GM19238 (cell line): ENCODE measurements around the gene ETV3.

Experiments
- DNase-seq: peaks from one replicate; pipeline ENCODE4 v3.0.0; 2011; ENCODE audit warnings: low spot score; ENCODE audit not compliant: insufficient read length

ETV3 gene

DNA sequence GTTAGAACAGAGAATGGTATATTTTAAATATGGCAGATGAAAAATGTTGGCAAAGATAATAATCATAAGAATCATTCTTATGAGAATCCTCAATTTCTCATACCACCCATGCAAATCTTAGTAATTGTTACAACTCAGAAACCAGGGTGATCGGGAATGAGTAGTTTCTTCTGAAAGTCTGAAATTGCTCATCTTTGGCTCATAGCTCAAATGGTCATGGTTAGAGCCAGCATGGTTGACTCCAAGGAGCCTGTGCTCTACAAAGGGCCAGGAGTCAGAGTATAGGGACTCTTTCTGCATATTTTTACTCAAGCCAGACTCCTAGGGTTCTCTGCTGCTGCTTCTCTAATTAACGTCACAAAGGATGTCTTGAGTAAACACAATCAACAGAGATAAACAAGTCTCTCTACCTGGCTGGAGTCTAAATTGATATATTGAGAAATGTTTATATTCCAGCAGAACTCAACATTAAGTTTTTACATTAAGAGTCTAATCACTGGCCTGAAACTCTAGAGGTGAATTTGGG, 1.9 kb upstream of the ETV3 start:
- DNase-seq, result no peak

DNA sequence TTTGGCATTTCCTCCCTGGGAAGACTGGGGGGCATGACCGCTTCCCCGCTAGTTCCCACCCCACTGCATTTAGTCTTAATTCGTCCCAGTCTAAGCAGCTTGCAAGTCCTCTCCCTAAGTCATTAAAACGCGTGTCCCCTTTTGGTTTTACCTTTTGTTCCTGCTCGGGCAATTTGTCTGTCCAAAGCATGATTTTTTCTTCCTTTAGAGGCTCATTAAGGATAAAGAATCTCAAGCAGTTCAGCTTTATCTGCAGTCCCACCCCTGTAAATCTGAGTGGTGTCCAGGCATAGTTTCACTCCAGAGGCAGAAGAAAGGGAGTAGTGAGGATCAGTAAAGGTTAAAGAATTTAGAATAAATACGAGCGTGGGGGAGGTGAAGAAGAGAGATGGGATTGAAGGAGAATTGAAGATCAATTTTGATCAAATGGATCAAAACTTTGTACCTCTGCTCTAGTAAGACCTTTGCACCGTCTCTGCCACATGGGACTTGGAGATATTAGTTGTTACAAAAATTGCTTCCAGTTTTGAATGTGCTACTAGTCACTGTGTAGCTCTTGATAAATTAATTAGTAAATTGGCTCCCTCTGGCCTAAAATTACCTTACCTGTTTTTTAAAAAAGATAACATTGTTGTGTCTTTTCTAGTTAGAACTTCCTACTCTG, 989 bp upstream of the ETV3 start:
- DNase-seq, result no peak

DNA sequence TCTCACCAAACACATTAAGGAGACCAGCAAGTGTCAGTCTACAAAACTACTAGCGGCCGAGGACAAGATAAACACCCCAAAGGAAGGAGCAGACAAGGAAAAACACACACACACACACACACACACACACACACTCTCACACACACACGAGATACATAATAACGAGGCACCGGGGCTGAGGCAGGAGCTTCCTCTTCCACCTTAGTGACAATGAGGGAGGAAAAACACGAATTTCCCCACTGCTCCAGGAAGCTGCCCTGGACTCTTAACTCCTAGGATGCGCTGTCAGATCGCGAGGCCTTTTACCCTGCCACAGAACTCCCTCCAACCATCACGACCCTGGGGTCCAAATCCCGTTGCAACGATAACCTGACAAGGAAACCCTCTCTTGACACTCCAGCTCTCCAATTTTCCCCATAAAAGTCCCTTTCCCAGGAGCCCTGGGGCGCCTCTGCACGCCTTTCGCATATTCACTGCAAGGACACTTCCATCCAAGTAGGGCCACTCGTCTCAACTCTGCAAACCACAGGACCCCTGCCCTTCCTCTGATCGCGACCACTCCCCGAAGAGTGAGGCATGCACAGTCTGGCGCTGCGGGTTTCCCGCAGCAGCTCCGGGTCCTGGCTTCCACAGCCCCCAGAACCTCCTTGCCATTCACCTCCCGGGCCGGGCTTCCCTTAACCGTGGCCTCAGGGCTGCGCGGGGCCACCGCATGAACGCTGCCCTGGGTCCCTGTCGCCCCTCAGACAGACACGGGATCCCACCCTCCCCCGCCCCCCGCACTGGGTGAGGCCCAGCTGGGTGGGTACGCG, 581 bp downstream of the ETV3 start:
- DNase-seq, result no peak

DNA sequence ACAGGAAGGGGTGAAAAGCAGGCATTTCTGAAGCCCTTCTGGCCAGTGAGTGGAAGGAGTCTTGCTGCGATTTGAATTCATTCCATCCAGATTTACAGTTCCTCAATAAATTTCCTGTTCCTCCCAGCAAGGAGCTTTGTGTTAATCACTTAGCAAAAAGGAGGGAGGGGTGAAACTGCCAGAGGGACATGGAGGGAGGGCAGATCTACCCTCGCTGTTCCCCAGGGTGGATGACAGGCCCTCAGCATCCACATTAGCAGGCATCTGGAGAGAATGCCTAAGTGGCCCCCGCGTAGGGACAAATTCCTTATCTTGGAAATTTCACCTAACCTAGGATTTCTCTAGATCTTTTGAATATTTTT, 1.2 kb downstream of the ETV3 start:
- DNase-seq, result no peak

DNA sequence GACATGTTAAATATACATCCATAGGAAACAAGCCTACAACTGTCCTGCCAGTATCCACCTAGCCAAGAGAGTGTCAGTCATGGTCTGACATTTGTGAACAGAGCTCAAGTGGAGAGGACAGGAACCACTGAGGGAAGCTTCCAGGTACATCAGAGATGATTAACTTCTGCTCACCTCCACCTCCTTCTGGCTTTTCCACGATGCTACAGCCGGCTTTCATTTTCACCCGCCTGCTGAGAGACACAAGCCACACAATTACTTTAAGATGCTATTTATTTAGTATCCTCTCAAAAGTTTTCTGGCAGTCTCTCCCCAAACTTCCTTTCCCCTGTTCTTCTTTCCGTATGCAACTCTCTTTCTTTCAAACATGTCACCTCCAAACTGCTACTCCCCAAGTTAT, 2.1 kb downstream of the ETV3 start:
- DNase-seq, result no peak

DNA sequence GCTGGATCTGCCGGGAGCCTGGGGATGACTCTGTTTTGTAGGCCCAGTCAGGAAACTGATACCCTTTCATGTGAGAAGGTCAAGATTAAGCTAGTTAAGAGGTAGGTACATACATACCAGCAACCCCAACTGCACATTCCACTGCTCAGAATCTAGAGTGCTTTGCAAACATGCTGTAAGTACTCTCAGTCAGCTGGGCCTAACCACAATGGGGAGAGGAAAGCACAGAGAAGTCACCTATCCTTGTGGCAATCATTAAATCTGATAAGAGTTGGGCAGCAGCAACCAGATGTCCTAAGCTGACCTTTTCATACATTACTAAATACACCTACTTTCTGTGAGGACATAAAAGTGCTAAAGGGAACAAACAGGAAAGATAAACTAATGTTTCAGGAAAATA, 2.5 kb downstream of the ETV3 start:
- no peak for DNase-seq

DNA sequence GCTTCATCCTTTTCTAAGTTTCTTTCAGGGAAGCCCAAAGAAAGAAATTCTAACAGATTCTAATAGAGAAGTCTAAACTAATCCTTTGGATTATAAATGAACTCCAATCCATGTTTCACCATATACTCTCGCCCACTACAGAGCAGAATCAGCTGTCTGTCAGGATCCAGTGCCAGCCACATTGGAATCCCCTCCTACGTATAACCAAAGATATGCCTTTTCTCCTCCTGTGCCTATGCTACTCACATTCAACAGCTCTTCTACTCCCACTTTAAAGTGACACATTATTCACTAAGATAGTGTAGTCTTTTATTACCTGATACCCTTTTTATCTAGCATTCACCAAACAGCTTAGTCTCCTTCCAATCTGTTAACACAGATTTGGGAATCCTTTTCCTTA, 3.1 kb downstream of the ETV3 start:
- no peak for DNase-seq

DNA sequence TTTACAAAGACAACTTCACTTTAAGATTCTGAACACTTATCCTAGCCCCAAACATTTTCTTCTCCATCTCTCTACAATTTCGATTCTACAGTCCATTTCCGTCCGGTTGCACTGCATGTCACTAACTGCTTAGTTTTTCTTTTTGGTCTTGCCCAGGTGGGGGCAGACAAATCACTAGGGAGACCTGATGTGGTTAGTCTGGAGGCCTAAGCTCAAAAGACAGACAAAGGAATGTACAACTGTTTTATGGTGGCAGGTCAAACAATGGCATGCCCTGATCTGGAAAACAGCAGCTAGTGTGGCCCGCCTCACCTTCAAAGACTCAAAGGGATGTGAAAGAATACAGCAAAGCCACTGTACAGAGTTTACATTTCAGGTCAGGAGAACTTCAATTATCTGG, 3.8 kb downstream of the ETV3 start:
- DNase-seq, result no peak

DNA sequence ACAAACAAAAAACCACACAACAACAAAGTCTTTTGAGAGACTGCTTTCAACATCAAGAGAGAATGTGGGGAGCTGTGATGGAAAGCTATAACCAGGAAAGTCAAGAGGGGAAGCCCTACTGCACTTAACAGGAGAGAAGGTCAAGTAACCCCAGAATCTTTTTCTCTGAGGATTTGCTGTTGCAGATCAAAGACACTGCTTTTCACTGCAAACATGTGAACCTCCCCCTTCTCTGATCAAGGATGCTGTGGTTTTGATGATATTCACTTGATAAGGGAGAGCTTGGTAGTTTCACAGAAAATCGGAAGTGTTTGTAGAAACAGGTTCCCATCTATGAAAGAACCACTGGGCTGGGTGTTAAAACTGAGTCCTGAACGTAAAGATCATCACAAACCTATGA, 4.8 kb downstream of the ETV3 start:
- DNase-seq, result no peak

DNA sequence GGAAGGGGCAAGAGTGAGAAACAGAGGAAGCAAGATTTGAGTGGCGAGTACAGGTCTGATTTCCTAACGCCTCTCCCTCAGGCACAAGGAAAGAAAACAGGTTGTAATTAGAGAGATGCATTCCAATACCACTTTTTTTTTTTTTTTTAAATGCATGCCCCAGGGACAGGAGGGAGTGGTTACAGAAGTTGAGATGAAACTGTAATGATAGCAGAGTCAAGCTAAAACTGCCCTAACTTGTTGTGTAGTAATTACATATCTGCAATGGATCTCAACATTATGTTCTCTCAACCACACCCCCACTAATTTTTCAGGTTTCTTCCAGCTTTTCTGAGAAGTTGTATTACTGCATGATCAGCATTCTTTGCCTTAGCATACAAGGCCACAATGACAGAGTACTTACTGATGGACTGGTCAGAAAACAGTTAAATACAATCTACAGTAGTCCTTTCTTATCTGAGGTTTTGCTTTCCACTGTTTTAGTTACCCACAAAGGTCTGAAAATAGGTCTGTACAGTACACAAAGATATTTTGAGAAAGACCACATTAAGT, 5.5 kb downstream of the ETV3 start:
- no peak for DNase-seq

DNA sequence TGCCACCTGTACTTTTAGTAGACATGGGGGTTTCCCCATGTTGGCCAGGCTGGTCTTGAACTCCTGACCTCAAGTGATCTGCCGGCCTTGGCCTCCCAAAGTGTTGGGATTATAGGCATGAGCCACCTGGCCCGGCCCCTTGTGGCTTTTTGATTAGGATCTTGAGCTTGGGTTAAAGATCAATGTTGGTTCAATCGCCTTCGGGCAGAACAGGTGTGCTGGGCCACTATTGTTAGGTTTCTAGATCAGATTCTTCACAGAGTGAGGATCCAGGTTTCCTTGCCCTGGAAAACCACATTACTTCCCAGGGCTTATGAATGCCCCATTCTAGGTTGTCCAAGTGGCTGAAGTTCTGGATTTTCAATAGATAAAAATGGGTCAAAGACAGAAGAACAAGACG, 6.1 kb downstream of the ETV3 start:
- DNase-seq, result no peak

DNA sequence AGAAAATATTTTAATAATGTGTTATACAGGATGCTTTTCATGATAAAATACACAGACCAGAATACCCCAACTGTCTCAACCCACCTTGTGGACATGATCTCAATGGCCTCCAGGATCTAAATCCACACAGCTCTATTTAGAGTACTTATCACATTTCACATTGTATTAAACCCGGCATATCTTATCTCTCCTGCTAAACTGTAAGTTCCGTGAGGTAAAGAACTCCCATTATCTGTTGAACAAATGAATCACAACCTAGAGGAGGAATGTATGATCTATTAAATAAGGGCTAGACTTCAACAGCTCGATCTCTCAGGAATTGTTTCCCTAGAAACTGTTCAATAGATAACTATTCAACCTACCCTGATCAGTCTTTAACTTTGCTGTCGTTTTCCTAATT, 6.9 kb downstream of the ETV3 start:
- no peak for DNase-seq

DNA sequence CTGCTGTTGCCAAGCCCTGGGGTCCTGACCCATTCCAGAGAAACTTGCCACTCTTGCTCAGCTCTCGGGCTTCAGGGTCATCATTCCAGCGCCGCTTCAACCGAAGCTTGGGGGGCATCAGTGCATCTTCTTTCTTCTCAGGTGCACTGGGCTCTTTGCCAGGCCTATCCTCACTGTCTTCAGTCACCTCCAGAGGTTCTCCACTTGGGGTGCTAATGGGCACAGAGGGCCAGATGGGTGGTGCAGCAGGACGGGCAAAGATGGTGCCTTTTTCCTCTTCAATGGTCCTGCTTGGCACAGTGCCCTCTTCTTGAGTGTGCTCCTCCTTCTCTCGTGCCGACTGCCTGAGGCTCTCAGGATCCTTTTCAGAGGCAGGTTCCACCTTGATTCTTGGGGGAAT, 13.3 kb downstream of the ETV3 start:
- no peak for DNase-seq

DNA sequence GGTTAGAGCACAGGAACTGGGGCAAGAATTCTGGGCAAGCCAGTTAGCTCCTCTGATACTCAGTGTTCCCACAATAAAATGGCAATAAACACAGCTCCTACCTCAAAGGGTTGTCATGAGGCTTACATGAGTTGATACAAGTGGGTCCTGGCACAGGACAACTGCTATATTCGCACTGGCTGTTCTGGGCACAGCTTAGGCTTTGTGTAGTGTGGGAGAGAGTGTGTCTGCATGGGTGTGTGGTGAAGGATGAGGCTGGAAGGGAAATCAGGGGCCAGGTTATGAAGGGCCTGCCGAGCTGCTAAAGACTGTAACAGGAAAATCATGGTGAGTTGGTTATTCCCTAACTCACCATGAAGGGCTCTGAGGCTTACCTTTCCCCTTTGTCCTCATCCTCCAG, 18.7 kb downstream of the ETV3 start:
- no peak for DNase-seq

DNA sequence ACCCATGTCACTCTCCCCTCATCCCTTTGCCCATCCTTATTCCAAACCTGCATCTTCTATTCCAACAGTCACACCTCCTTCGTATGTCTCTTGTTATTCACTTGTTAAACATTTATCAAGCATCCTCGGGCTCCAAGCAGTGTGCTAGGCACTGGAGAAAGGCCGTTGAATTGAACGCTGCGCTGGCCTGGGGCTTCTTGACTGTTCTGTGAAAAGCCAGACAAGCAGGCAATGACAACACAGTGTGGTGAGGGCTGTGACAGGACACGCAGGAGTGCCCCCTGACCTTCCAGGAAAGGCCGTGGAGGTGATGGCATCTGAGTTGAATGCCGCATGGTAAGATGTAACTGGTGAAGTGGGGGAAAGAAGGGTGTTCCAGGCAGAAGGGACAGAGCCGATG, 19.2 kb downstream of the ETV3 start:
- no peak for DNase-seq

DNA sequence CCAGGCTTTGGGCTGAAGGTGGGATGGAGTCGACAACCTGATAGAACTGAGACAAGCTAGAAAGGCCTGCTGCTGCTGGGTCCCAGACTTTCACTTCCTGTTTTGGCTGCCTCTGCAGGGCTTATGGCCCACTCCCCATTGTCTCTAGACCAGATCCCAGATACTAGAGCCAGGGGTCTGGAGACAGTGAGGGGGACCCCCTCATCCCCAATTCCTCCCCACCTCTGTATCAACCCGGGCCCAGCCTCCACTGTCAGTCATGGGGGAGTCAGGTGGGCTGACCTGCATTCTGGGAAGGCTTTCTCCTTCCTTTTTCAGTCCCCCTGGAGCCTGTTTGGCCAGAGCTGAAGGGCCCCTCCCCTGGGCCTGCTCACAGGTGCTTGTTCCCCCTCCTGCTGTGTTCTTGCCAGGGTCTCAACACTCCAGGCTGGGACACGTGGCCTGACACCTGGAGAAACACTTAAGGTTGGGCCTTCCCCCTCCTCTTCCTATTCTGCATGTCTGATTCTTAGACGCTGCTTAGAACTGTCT, 20.6 kb downstream of the ETV3 start:
- DNase-seq, result no peak

DNA sequence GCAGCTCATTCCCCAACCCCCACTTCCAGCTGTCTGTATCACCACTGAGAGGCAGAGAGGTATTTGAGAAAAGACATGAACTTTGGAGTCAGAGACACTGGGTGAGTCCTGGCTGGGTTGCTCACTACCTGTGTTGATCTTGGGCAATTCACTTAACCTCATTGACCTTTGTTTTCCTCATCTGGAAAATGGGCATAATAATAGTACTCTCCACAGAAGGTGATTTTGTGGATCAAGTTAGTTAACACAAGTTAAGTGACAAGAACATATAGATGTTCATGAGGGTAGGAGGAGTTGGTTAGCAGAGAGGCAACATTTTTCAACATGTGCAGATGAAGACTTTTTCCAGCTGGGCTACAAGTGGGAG, 21.5 kb downstream of the ETV3 start:
- DNase-seq, result no peak

DNA sequence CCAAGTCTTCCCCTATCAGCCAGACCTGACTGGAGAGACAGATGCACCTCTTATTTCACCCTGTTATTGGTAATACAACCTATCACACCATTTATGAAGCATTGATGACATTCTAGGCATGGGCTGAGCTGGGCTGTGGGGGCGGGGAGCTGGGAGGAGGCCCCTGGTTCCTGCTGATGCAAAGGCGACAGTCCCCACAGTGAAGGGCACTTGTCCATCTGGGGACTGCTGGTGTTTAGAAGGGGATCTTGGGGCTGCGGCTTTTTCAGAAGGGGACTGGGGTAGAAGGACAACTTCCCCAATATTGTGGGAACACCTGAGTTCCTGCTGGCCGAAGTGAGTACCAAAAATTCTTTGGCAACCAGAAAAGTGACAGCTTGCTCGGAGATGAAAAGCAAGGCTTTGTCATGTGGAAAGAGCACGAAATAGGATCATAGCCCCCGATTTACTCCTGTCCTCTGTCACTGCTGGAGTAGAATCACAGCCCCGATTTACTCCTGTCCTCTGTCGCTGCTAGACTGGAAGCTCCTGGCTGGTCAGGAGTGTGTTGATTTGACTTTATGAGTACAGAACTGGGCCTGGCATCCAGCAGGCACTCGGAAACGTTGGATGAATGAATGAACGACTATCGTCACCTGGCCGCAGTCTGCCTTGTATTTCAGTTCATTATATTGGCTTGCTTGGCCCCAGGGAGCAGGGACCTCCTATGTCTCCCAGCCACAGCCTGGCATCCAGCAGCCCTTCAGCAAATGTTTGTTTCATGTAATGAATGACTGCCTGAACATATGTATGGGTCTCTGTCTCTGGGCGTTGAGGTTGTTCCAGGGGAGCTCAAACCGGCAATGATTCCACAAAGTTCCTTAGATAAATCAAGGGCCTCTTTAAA, 22.1 kb downstream of the ETV3 start:
- no peak for DNase-seq

DNA sequence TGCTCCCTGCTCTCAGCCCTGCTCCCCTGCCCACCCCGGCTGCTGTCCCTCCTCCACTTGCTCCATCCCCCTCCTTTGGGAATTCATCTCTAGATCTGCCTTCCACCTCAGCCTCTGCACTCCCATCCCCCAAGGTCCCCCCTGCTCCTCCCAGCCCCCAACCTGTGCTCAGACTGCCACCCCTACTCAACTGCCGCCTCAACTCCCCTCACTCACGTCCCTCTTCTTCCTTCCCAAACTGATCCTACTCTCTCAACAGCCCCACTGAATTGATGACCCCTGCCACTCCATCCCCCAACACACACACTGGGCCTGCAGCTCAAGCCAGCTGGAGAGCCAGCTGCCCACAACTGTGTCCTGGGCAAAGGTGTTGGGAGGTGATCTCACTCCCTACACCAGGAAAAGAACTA, 22.8 kb downstream of the ETV3 start:
- no peak for DNase-seq

DNA sequence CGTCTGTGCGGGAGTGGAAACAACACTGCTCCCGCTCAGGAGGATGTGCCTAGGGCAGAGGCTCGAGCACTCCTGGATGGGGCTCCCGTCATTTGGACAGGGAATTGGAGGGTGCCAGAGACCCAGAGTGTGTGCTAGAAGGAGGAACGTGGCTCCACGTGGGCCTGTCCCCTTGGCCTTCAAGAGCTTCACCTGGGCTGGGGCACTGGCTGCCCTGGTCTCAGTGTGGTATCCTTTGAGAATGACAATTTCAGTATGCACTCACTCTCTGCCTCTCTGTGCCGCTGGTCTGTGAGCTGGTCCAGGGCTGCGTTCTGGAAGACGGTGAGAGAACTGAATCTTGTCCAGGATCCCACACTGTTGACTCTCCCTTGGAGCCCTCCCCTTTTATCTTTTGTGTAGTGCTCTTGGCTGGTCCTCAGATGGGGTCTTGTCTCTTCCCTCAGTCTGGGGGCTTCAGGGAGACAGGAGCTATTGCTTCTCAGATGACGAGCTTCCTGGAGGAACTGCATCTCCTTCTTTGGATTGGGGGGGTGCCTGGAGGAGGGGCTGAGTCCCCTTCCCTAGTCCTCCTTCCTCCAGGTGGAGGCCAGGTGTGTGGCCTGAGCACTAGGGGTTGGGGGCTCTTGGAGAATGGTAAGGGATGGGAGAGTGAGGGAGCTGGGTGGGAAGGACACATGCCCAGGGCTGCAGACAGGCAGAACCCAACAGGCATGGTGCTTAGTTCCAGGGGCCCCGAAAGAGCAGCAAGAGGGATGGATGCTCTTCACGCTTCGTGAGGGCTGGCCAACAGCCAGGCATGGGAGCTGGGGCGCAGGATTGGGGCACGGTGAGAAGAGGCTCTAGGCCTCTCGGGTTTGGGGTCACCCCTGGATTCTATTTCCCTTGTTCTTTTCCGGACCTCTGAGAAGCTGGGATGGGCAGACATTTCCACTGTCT, 23.7 kb downstream of the ETV3 start:
- DNase-seq, result no peak
